Omental fat pad (tissue), 4 donors: Measurements from ENCODE around the gene FCHSD1. TPM values are rescaled to one million over a fixed set of nuclear protein-coding genes. Genes with fewer than 3 reads are reported as not detected.

ENCODE experiments used
- ATAC-seq: fragments of 150-250 bp; one replicate; pipeline ENCODE4 v1.9.1; 2016; ENCODE audit warnings: mild to moderate bottlenecking, moderate library complexity; ENCODE audit not compliant: low FRiP score
- DNase-seq: peaks from one replicate; pipeline ENCODE4 v3.0.0-alpha.2; 2019; ENCODE audit warnings: low spot score
- total RNA-seq, 4 donors: library from RNA; depleted of rRNA; stranded (reverse); fragments of >200 nt; gene quantifications; one replicate each; pipeline ENCODE4 v1.1.0, GENCODE V29; 2016
- TF ChIP-seq, protein P1 (sequence below), 3 donors: fragments of 450-650 bp; IDR thresholded peaks; one replicate each; pipeline ENCODE4 v1.5.1; 2016 to 2017; ENCODE audit warnings: antibody characterized with exemption in 3 of 3, mild to moderate bottlenecking in 3 of 3, moderate library complexity in 2 of 3

FCHSD1 gene
- total RNA-seq, 4 donors from 2014 or later: 11.2 to 19.7 (median 15.5) TPM

GRCh38 chr5:141598391-141599345, 52.5 kb downstream of the FCHSD1 start:
- TF ChIP-seq, protein P1, sequence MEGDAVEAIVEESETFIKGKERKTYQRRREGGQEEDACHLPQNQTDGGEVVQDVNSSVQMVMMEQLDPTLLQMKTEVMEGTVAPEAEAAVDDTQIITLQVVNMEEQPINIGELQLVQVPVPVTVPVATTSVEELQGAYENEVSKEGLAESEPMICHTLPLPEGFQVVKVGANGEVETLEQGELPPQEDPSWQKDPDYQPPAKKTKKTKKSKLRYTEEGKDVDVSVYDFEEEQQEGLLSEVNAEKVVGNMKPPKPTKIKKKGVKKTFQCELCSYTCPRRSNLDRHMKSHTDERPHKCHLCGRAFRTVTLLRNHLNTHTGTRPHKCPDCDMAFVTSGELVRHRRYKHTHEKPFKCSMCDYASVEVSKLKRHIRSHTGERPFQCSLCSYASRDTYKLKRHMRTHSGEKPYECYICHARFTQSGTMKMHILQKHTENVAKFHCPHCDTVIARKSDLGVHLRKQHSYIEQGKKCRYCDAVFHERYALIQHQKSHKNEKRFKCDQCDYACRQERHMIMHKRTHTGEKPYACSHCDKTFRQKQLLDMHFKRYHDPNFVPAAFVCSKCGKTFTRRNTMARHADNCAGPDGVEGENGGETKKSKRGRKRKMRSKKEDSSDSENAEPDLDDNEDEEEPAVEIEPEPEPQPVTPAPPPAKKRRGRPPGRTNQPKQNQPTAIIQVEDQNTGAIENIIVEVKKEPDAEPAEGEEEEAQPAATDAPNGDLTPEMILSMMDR (IDR thresholded peaks at IDR 0.05): no peak
- DNase-seq (no peak), ATAC-seq (no peak)

DNA sequence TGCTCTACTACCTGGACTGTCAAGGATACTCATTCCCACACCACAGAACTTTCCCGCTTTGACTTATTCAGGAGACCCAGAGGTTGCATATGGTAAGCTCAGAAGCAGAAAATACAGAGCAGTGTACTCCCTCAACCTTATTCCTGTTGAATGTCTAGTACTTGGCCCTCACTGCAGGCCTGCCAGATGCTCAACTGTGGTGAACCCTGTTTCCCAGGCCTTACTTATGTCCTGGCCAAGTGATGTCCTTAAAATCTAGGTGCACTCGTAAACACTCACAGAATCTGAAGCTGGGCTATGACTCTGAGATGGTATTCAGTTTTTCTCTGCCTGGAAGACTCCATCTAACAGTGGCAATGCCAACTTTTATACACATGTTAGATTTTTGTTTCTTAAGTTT, 53.4 kb downstream of the FCHSD1 start:
- ATAC-seq (no peak), DNase-seq (no peak)
- TF ChIP-seq, protein P1 (IDR thresholded peaks at IDR 0.05): no peak

DNA sequence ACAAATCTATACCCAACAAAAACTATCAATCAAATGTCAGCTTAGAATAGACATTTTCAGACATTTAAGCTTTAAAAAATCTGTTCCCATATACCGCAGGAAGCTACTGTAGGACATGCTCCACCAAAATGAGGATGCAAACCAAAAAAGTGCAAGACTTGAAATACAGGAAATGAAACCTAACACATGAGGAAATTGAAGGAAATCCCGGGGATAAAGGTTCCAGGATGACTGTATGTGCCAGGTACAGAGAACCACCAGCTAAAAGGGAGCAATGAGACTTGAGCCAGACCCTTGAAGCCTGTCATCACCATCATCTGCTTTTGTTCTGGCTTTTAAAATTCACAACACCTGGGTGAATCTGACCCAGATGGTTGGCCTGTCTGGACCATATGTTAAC, 53.8 kb downstream of the FCHSD1 start:
- TF ChIP-seq, protein P1 (IDR thresholded peaks at IDR 0.05): no peak
- DNase-seq: no peak
- no peak for ATAC-seq

DNA sequence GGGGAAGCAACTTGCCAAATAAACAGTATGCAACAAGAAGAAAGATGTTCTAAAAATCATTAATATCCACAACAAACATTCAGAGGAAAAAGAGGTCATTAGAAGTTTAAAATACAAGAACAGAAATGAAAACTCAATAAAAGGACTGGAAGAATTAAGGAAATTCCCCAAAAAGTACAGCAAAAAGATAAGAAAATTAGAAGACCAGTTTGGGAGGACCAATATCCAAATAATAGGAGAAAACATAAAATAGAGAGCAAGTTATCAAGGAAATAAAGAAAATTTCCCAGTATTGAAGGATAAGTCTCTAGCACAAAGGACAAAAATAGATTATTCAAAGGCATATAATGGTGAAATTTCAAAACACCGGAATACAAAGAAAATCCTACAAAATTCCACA, 54.4 kb downstream of the FCHSD1 start:
- DNase-seq: no peak
- TF ChIP-seq, protein P1 (IDR thresholded peaks at IDR 0.05): no peak
- ATAC-seq: no peak

DNA sequence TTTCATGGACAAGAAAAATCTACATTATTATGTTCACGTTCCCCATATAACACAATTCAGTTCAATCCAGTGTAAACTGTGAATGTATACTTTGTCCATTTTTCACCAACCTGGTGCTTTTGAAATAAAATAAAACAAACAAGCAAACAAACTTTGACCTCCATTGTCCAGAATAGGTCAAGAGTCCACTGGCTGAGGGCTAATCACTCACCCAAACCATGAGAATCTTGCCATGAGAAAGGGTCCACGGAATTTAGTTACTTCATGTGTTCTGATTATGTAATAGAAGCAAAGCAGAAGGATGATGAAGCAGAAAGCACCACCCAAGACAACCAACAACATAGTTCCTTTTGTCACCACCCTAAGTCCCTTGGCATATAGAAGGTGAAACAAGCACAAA, 61.1 kb downstream of the FCHSD1 start:
- TF ChIP-seq, protein P1 (IDR thresholded peaks at IDR 0.05): no peak
- DNase-seq (no peak), ATAC-seq (no peak)

Other genes starting within 250 kb of the FCHSD1 start
- 10 to 100 TPM in 1 of 4 donors, 1 to 10 TPM in 3; 5.0 to 14.8 (median 7.3) TPM for gene PCDHGA9, start 248.6 kb downstream of the FCHSD1 start, total RNA-seq
- 10 to 100 TPM in 1 of 4 donors, 1 to 10 TPM in 3; 4.2 to 12.6 (median 6.5) TPM for gene PCDHGB6, start 243.4 kb downstream of the FCHSD1 start, total RNA-seq
- 10 to 100 TPM in 1 of 4 donors, 1 to 10 TPM in 3; 5.5 to 14.0 (median 6.8) TPM for gene PCDHGA10, start 238.4 kb downstream of the FCHSD1 start, total RNA-seq
- gene PCDHGB7, start 233.7 kb downstream of the FCHSD1 start, total RNA-seq: 10 to 100 TPM in 2 of 4 donors, 1 to 10 TPM in 2; 7.8 to 25.2 (median 10.2) TPM
- gene PCDHGA11, start 230.4 kb downstream of the FCHSD1 start, total RNA-seq: 10 to 100 TPM in 1 of 4 donors, 1 to 10 TPM in 3; 3.1 to 12.1 (median 5.3) TPM
- gene PCDHGA12, start 220.9 kb downstream of the FCHSD1 start, total RNA-seq: 10 to 100 TPM in 3 of 4 donors, 1 to 10 TPM in 1; 7.5 to 18.4 (median 14.2) TPM
- gene PCDHGC3, start 175.5 kb downstream of the FCHSD1 start, total RNA-seq: 10 to 100 TPM; 34.8 to 83.1 (median 41.9) TPM
- gene PCDHGC4, start 166.4 kb downstream of the FCHSD1 start, total RNA-seq: 1 to 10 TPM; 1.5 to 4.1 (median 3.5) TPM
- 1 to 10 TPM; 1.1 to 3.2 (median 2.1) TPM for gene PCDHGC5, start 162.3 kb downstream of the FCHSD1 start, total RNA-seq
- gene DIAPH1, start 32.4 kb downstream of the FCHSD1 start, total RNA-seq: 10 to 100 TPM; 35.5 to 93.2 (median 47.9) TPM
- 10 to 100 TPM; 31.5 to 50.6 (median 38.5) TPM for gene HDAC3, start 14.6 kb downstream of the FCHSD1 start, total RNA-seq
- gene RELL2, start 14.4 kb downstream of the FCHSD1 start, total RNA-seq: 1 to 10 TPM; 1.0 to 4.3 (median 2.9) TPM
- gene ARAP3, start 30.8 kb upstream of the FCHSD1 start, total RNA-seq: 10 to 100 TPM in 1 of 4 donors, 1 to 10 TPM in 3; 2.6 to 36.1 (median 9.1) TPM
- gene PCDH1, start 227.0 kb upstream of the FCHSD1 start, total RNA-seq: 100 to 1,000 TPM in 1 of 4 donors, 10 to 100 TPM in 3; 10.6 to 148 (median 50.6) TPM